MM.1S (cell line): ENCODE measurements around the gene NME3.

Source experiments
- CTCF ChIP-seq: fragments of 300-600 bp; sonication (generic); IDR thresholded peaks from 2 replicates; pipeline ENCODE4 v1.5.1; 2016; ENCODE audit warnings: antibody characterized with exemption, low read length, mixed read lengths
- EZH2phosphoT487 ChIP-seq: fragments of 300-600 bp; sonication (generic); IDR thresholded peaks from 2 replicates; pipeline ENCODE4 v1.6.1; 2018; ENCODE audit warnings: antibody characterized with exemption, low read length

- TF ChIP-seq CTCF (no peak), EZH2phosphoT487 (no peak)
Measured at GRCh38 chr16:1772362-1772907, 1.1 kb upstream of the NME3 start, which contains the start of gene EME2.
